Liver (tissue), 9 donors: ENCODE measurements around the gene PRAMEF12. TPM values are rescaled to one million over a fixed set of nuclear protein-coding genes. Genes with fewer than 3 reads are reported as not detected.
"Not testable (repeated sequence)": the region's sequence is repeated elsewhere in the genome, so short reads cannot be mapped to it uniquely, and the experiment has no call there.

ENCODE experiments used
- DNase-seq: peaks from one replicate; pipeline ENCODE4 v3.0.0-alpha.2; 2017; ENCODE audit warnings: low spot score
- H3K27ac ChIP-seq, 2 donors: one replicate each; pipeline ENCODE4 v1.7.0; 2013; ENCODE audit warnings: inconsistent platforms in 2 of 2, low read length in 2 of 2, control low read depth in 1 of 2, low read depth in 1 of 2, mild to moderate bottlenecking in 1 of 2
- H3K27me3 ChIP-seq, 4 donors: one replicate each; pipeline versions ENCODE4 v1.6.1 to v1.7.0; 2013; ENCODE audit warnings: low read length in 3 of 4, inconsistent platforms in 1 of 4, mild to moderate bottlenecking in 1 of 4, moderate library complexity in 1 of 4; ENCODE audit not compliant: control insufficient read depth in 4 of 4, insufficient read depth in 4 of 4
- H3K36me3 ChIP-seq, 4 donors: one replicate each; pipeline versions ENCODE4 v1.6.1 to v1.7.0; 2013; ENCODE audit warnings: low read length in 3 of 4, mild to moderate bottlenecking in 3 of 4, low read depth in 1 of 4, moderate library complexity in 1 of 4; ENCODE audit not compliant: control insufficient read depth in 4 of 4, insufficient read depth in 3 of 4
- H3K4me1 ChIP-seq, 4 donors: one replicate each; pipeline versions ENCODE4 v1.6.1 to v1.7.0; 2013; ENCODE audit warnings: low read length in 3 of 4, mild to moderate bottlenecking in 3 of 4, moderate library complexity in 1 of 4; ENCODE audit not compliant: control insufficient read depth in 4 of 4, insufficient read depth in 4 of 4
- H3K4me3 ChIP-seq, 3 donors: one replicate each; pipeline versions ENCODE4 v1.6.1 to v1.7.0; 2013; ENCODE audit warnings: low read length in 3 of 3, control low read depth in 1 of 3, low read depth in 1 of 3, mild to moderate bottlenecking in 1 of 3
- H3K9ac ChIP-seq, 2 donors: one replicate each; pipeline ENCODE4 v1.7.0; 2013; ENCODE audit warnings: low read length in 2 of 2, mild to moderate bottlenecking in 2 of 2, moderate library complexity in 2 of 2, control low read depth in 1 of 2, low read depth in 1 of 2
- H3K9me3 ChIP-seq, 4 donors: one replicate each; pipeline versions ENCODE4 v1.6.1 to v1.7.0; 2013; ENCODE audit warnings: low read length in 3 of 4; ENCODE audit not compliant: control insufficient read depth in 4 of 4
- ATF3 ChIP-seq: IDR thresholded peaks from 2 replicates; pipeline ENCODE4 v1.6.1; 2016; ENCODE audit warnings: antibody characterized with exemption
- FOXA1 ChIP-seq: IDR thresholded peaks from 2 replicates; pipeline ENCODE4 v1.6.1; 2016; ENCODE audit warnings: antibody characterized with exemption
- FOXA2 ChIP-seq: IDR thresholded peaks from 2 replicates; pipeline ENCODE4 v1.6.1; 2016; ENCODE audit warnings: antibody characterized with exemption
- GABPA ChIP-seq, 2 donors: IDR thresholded peaks in 1 of 2; conservative IDR thresholded peaks in 1 of 2; 2 replicates each; pipeline ENCODE4 v1.6.1; 2016; ENCODE audit warnings: antibody characterized with exemption in 2 of 2, mild to moderate bottlenecking in 1 of 2, moderate library complexity in 1 of 2
- HNF4G ChIP-seq: IDR thresholded peaks from 2 replicates; pipeline ENCODE4 v1.6.1; 2016; ENCODE audit warnings: antibody characterized with exemption
- JUND ChIP-seq, 2 donors: IDR thresholded peaks; 2 replicates each; pipeline ENCODE4 v1.6.1; 2016; ENCODE audit warnings: antibody characterized with exemption in 2 of 2
- MAX ChIP-seq: IDR thresholded peaks from 2 replicates; pipeline ENCODE4 v1.6.1; 2016; ENCODE audit warnings: antibody characterized with exemption
- NR2F2 ChIP-seq: IDR thresholded peaks from 2 replicates; pipeline ENCODE4 v1.6.1; 2016; ENCODE audit warnings: antibody characterized with exemption
- RAD21 ChIP-seq, 2 donors: IDR thresholded peaks; 2 replicates each; pipeline ENCODE4 v1.6.1; 2016; ENCODE audit warnings: antibody characterized with exemption in 2 of 2, mild to moderate bottlenecking in 2 of 2
- REST ChIP-seq: IDR thresholded peaks from 2 replicates; pipeline ENCODE4 v1.6.1; 2016; ENCODE audit warnings: antibody characterized with exemption, mild to moderate bottlenecking
- RXRA ChIP-seq, 2 donors: IDR thresholded peaks; 2 replicates each; pipeline ENCODE4 v1.6.1; 2017 to 2018; ENCODE audit warnings: antibody characterized with exemption in 2 of 2, mild to moderate bottlenecking in 1 of 2
- TAF1 ChIP-seq: conservative IDR thresholded peaks from 2 replicates; pipeline ENCODE4 v1.6.1; 2016; ENCODE audit warnings: antibody characterized with exemption, mild to moderate bottlenecking
- YY1 ChIP-seq: IDR thresholded peaks from 2 replicates; pipeline ENCODE4 v1.6.1; 2016; ENCODE audit warnings: antibody characterized with exemption, mild to moderate bottlenecking
- WGBS: extraction: QIAGEN DNeasy Blood & Tissue Kit; methylation state at CpG from one replicate; pipeline ENCODE4 v1.1.7; 2013; 5-methylcytosine and 5-hydroxymethylcytosine counted together
- polyA plus RNA-seq, 2 donors: library from polyadenylated mRNA; stranded (reverse) in 1 of 2; unstranded in 1 of 2; fragments of 200-250 nt in 1 of 2; fragments of >200 nt in 1 of 2; fragmentation: Nextera tagmentation in 1 of 2; extraction: Ambion mirVana in 1 of 2; gene quantifications; one replicate each; pipeline versions ENCODE4 v1.2.1 to v1.2.3, GENCODE V29; 2013 to 2015
- total RNA-seq, 2 donors: library from RNA; depleted of rRNA; stranded (reverse); fragments of >200 nt; gene quantifications; one replicate each; pipeline ENCODE4 v1.2.3, GENCODE V29; 2014
- donor health status: healthy.
- donor health status: healthy.
- donor health status: healthy.
- donor health status: healthy.
- donor health status: healthy.

The PRAMEF12 gene
- total and polyA plus RNA-seq, 4 donors: not detected

GRCh38 chr1:12810691-12811408 lies 37.3 kb downstream of the PRAMEF12 start:
- 64% methylated on average over 5 of the region's 5 CpGs for WGBS

GRCh38 chr1:12811409-12811784 lies 37.9 kb downstream of the PRAMEF12 start:
- Histone ChIP-seq H3K9ac (no peak overlapping the region), H3K4me1 (no peaks in the 10 kb centered on the region), H3K36me3 (no peaks in the 10 kb centered on the region), H3K4me3 (no peak overlapping the region), H3K9me3 (no peaks in the 10 kb centered on the region), H3K27me3 (peaks cover 0 to under 1% (median 0%) of the 10 kb centered on the region in 4 donors), H3K27ac (no peak overlapping the region)
- TF ChIP-seq ATF3: no peak
- TF ChIP-seq JUND (IDR thresholded peaks at IDR 0.05): no peak
- no peak for TF ChIP-seq REST
- no peak for DNase-seq
- 55% methylated on average over 2 of the region's 2 CpGs for WGBS

More at GRCh38 chr1:12810691-12811408, 37.3 kb downstream of the PRAMEF12 start:
- Histone ChIP-seq H3K27me3 (peaks cover 0 to 3% (median 0%) of the 10 kb centered on the region in 4 donors), H3K36me3 (no peaks in the 10 kb centered on the region), H3K9me3 (no peaks in the 10 kb centered on the region), H3K27ac (no peak overlapping the region), H3K4me1 (no peaks in the 10 kb centered on the region), H3K4me3 (no peak overlapping the region), H3K9ac (no peak overlapping the region)
- TF ChIP-seq ATF3 (no peak), REST (no peak), MAX (no peak), RAD21 (IDR thresholded peaks at IDR 0.05) (no peak), NR2F2 (no peak), YY1 (no peak), GABPA (IDR thresholded peaks at IDR 0.05 in 1 of 2, conservative IDR thresholded peaks at IDR 0.05 in 1 of 2) (no peak), HNF4G (no peak), TAF1 (no peak), FOXA2 (no peak), RXRA (IDR thresholded peaks at IDR 0.05) (no peak), FOXA1 (no peak), JUND (IDR thresholded peaks at IDR 0.05) (no peak)
- no peak for DNase-seq

- H3K27me3 ChIP-seq, H3K4me3 ChIP-seq, H3K27ac ChIP-seq, H3K4me1 ChIP-seq, DNase-seq, H3K9me3 ChIP-seq, H3K36me3 ChIP-seq, H3K9ac ChIP-seq: not testable (repeated sequence)
- 67% methylated on average over 6 of the region's 6 CpGs for WGBS
Measured at GRCh38 chr1:12819061-12819460, 45.5 kb downstream of the PRAMEF12 start.
